D721Med (cell line): ENCODE measurements around the gene ENO3.
"Not testable (repeated sequence)": the region's sequence is repeated elsewhere in the genome, so short reads cannot be mapped to it uniquely, and the experiment has no call there.

Source experiments
- DNase-seq: peaks from one replicate; pipeline ENCODE4 v3.0.0; 2011; ENCODE audit warnings: low spot score; ENCODE audit not compliant: insufficient read length
- FAIRE-seq: peaks from 2 replicates; lab custom pipeline; 2011; peaks lifted over from hg19 to GRCh38; lab: Jason Lieb, UNC
- TF ChIP-seq, protein P1 (sequence below): IDR thresholded peaks from 2 replicates; pipeline ENCODE4 v1.5.1; 2012; ENCODE audit warnings: mild to moderate bottlenecking, control low read depth; ENCODE audit not compliant: insufficient read depth; ENCODE audit errors: missing control alignments

Gene ENO3

DNA sequence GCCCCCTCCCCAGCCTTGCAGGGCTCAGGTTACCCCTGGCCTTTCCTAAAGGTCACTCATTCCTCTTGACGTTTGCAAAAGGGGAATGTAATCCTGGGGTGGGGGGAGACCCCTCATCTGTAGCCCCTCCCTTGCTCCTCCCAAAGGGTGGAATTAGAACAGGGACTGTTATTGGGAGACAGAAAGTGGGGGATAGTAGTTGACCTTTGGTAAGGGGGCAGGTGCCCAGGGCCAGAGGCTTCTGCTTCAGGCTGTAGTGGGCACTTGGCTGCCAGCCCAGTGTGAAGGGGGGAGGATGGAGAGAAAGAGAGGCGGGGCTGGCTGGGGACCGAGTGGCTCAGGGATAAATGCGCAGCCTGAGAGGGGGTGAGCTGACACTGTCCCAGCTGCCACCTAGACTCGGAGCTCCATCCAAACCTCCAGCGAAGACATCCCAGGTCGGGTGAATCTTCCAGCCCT lies at the start of gene ENO3:
TSS of gene ENO3 (plus strand) at position 374 of the 459 bp plus-strand sequence. CDS start 711 bp downstream, outside the sequence.
- DNase-seq: peak; percentile 67
- TF ChIP-seq, protein P1, sequence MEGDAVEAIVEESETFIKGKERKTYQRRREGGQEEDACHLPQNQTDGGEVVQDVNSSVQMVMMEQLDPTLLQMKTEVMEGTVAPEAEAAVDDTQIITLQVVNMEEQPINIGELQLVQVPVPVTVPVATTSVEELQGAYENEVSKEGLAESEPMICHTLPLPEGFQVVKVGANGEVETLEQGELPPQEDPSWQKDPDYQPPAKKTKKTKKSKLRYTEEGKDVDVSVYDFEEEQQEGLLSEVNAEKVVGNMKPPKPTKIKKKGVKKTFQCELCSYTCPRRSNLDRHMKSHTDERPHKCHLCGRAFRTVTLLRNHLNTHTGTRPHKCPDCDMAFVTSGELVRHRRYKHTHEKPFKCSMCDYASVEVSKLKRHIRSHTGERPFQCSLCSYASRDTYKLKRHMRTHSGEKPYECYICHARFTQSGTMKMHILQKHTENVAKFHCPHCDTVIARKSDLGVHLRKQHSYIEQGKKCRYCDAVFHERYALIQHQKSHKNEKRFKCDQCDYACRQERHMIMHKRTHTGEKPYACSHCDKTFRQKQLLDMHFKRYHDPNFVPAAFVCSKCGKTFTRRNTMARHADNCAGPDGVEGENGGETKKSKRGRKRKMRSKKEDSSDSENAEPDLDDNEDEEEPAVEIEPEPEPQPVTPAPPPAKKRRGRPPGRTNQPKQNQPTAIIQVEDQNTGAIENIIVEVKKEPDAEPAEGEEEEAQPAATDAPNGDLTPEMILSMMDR: no peak

DNA sequence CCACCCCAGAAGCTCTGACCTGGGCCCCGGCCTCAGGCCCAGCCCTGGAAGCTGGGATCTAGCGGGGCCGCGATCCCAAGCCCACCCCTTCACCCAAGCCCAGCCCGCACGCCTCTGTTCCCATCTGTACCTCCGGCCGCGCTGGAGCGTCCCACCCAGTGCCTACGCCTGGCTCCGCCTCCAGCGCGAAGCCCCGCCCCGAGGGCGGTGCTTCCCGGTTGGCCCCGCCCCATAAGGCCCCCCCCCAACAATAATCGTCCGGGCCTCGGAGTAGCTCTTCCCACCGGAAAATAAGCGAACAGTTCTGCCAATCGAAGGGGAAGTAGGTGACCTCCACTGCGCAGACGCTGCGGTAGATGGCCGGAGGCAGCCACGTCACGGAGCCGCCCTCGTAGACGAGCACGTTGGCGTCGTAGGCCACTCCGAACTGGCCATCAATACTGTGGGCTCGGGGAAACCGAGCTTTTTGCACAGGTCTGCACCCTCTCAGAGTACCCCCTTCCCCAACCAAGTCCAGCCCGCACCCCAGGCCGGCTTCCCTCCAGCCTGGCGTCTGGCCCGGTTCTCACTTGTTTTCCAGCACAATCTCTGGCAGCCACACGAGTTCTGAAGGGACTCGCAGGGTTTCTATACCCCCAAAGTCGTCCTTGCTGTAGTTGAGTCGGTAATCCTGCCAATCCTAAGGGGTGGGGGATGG lies 49.1 kb upstream of the ENO3 start:
- TF ChIP-seq, protein P1: no peak
- no peak for DNase-seq
- no peak for FAIRE-seq

More for the DNA sequence above, at the start of gene ENO3:
- no peak for FAIRE-seq

GRCh38 chr17:4902540-4902939 lies 48.4 kb upstream of the ENO3 start:
- FAIRE-seq (no peak), DNase-seq (no peak)
- TF ChIP-seq, protein P1: no peak

- TF ChIP-seq, protein P1: peak; percentile 56
- FAIRE-seq (peak; percentile 82), DNase-seq (peak; percentile 42)
These were observed 47.7 kb upstream of the ENO3 start, which contains the start of gene CHRNE for GRCh38 chr17:4903051-4903818. CHRNE (minus strand) TSS chr17:4903098; CDS start chr17:4903063, 35 bp downstream.

- not testable (repeated sequence) for DNase-seq, FAIRE-seq
These were observed 44.3 kb upstream of the ENO3 start for GRCh38 chr17:4906642-4907041.

DNA sequence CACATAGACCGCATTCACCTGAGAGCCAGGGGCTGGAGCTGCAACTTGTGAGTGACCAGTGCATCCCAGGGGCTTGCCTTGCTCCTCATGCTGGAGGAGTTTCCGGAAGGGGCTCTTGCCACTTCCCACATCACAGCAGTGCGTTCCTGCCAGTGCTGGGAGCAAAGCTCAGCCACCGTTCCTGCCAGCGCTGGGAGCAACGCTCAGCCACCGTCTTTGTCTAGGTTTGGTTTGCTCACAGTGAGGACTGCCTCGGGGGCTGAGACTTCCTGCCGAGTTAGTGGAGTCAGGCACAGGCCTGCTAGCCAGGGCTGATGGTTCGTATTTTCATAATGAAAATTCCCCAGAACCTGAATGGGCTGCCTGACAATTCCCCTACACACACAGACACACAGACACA lies 42.6 kb upstream of the ENO3 start:
- TF ChIP-seq, protein P1: no peak
- FAIRE-seq: no peak
- DNase-seq: no peak

DNA sequence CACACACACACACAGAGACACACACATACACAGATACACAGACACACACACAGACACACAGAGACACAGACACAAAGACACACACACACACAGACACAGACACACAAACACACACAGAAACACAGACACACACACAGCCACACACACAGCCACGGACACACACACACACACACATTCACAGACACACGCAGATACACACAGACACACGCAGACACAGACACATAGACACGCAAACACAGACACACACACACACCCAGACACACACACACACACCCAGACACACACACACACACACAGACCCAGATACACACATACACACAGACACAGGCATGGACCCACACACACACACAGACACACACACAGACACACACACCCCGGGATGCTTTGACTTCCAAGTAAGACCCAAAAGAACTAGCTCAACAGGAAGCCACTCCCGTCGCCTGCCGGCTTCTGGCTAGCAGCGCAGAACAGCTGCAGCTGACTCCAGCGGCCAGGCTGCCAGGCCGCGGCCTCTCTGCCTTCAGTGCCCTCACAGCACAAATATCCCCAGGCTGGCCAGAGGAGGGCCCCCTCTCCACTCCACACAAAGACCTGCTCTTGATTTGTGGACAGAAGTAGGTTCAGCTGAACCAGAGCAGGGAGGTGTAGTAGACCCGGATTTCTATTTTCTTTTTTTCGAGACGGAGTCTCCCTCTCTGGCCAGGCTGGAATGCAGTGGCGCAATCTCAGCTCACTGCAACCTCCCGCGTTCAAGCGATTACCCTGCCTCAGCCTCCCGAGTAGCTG lies 42.0 kb upstream of the ENO3 start:
- FAIRE-seq: no peak
- peak; percentile 59 for DNase-seq
- TF ChIP-seq, protein P1: peak; percentile 49
